Measurements from ENCODE around the gene TBXA2R. TPM values are rescaled to one million over a fixed set of nuclear protein-coding genes. Genes with fewer than 3 reads are reported as not detected.

TBXA2R gene
- total and polyA plus RNA-seq, 4 donors: 1.7 to 6.0 (median 5.4) TPM

GRCh38 chr19:3601021-3601420 lies 5.7 kb downstream of the TBXA2R start:
- Histone ChIP-seq H3K4me3 (ENCODE audit: low read depth in 1 of 3, low read length in 3 of 3) (no peak overlapping the region), H3K36me3 (ENCODE audit: control insufficient read depth in 4 of 4, insufficient read depth in 3 of 4, low read depth in 1 of 4, low read length in 3 of 4) (no peaks in the 10 kb centered on the region), H3K4me1 (ENCODE audit: control insufficient read depth in 4 of 4, insufficient read depth in 4 of 4, low read length in 3 of 4) (peaks cover 0 to 2% (median 0%) of the 10 kb centered on the region in 4 donors), H3K9me3 (ENCODE audit: control insufficient read depth in 4 of 4, low read length in 3 of 4) (no peaks in the 10 kb centered on the region), H3K9ac (ENCODE audit: low read depth in 1 of 2, low read length in 2 of 2) (no peak overlapping the region), H3K27ac (ENCODE audit: low read depth in 1 of 2, low read length in 2 of 2) (no peak overlapping the region), H3K27me3 (ENCODE audit: control insufficient read depth in 4 of 4, insufficient read depth in 4 of 4, low read length in 3 of 4) (no peaks in the 10 kb centered on the region)
- WGBS: 92% methylated on average over 12 of the region's 12 CpGs
- TF ChIP-seq EGR1 (IDR thresholded peaks at IDR 0.05; ENCODE audit: low read depth in 2 of 2) (no peak), RXRA (IDR thresholded peaks at IDR 0.05) (no peak), RAD21 (IDR thresholded peaks at IDR 0.05) (no peak), REST (IDR thresholded peaks at IDR 0.05) (no peak), JUND (IDR thresholded peaks at IDR 0.05) (no peak), MAX (IDR thresholded peaks at IDR 0.05) (no peak), HNF4A (conservative IDR thresholded peaks at IDR 0.05) (no peak), SP1 (IDR thresholded peaks at IDR 0.05) (no peak), FOXA2 (IDR thresholded peaks at IDR 0.05) (no peak), NR2F2 (IDR thresholded peaks at IDR 0.05) (no peak), ATF3 (IDR thresholded peaks at IDR 0.05) (no peak)
- no peak for DNase-seq (ENCODE audit: low spot score)

GRCh38 chr19:3599776-3600187 lies 6.9 kb downstream of the TBXA2R start:
- H3K4me1 ChIP-seq (ENCODE audit: control insufficient read depth in 4 of 4, insufficient read depth in 4 of 4, low read length in 3 of 4): no peaks in the 10 kb centered on the region
- no peak overlapping the region for H3K27ac ChIP-seq (ENCODE audit: low read depth in 1 of 2, low read length in 2 of 2)
- no peak for DNase-seq (ENCODE audit: low spot score)
- TF ChIP-seq TAF1 (conservative IDR thresholded peaks at IDR 0.05) (no peak), JUND (IDR thresholded peaks at IDR 0.05) (no peak), REST (IDR thresholded peaks at IDR 0.05) (no peak), FOXA2 (IDR thresholded peaks at IDR 0.05) (no peak), RAD21 (IDR thresholded peaks at IDR 0.05) (no peak), MAX (IDR thresholded peaks at IDR 0.05) (no peak), EGR1 (IDR thresholded peaks at IDR 0.05; ENCODE audit: low read depth in 2 of 2) (no peak), SP1 (IDR thresholded peaks at IDR 0.05) (no peak), HNF4A (conservative IDR thresholded peaks at IDR 0.05) (no peak), RXRA (IDR thresholded peaks at IDR 0.05) (no peak), FOXA1 (IDR thresholded peaks at IDR 0.05) (no peak), CTCF (IDR thresholded peaks at IDR 0.05; ENCODE audit: low read depth, low read length, missing input control) (no peak), GABPA (IDR thresholded peaks at IDR 0.05 in 1 of 2, conservative IDR thresholded peaks at IDR 0.05 in 1 of 2) (no peak), ZBTB33 (IDR thresholded peaks at IDR 0.05) (no peak), HNF4G (IDR thresholded peaks at IDR 0.05) (no peak)
- 89% methylated on average over 28 of the region's 28 CpGs for WGBS
- H3K9me3 ChIP-seq (ENCODE audit: control insufficient read depth in 4 of 4, low read length in 3 of 4): no peaks in the 10 kb centered on the region
- no peak overlapping the region for H3K4me3 ChIP-seq (ENCODE audit: low read depth in 1 of 3, low read length in 3 of 3)
- H3K27me3 ChIP-seq (ENCODE audit: control insufficient read depth in 4 of 4, insufficient read depth in 4 of 4, low read length in 3 of 4): no peaks in the 10 kb centered on the region
- no peak overlapping the region for H3K9ac ChIP-seq (ENCODE audit: low read depth in 1 of 2, low read length in 2 of 2)
- no peaks in the 10 kb centered on the region for H3K36me3 ChIP-seq (ENCODE audit: control insufficient read depth in 4 of 4, insufficient read depth in 3 of 4, low read depth in 1 of 4, low read length in 3 of 4)

Data from liver (tissue), 9 donors.